ENCODE data around the gene CDRT4. TPM values are rescaled to one million over a fixed set of nuclear protein-coding genes. Genes with fewer than 3 reads are reported as not detected.

CDRT4 gene
- total RNA-seq, 2 experiments from 2014 or later: 1.5 to 2.7 TPM

GRCh38 chr17:15464231-15464985 is 3.0 kb downstream of the CDRT4 start:
- no peak overlapping the region for H3K4me3 Mint-ChIP-seq
- no peaks in the 10 kb centered on the region for H3K9me3 Mint-ChIP-seq
- ChIA-PET POLR2A (no interaction called here), CTCF (interaction anchor here (1.5 kb wide), 1 partner anchor 10 kb away, joined by 4 read pairs; no protein-coding TSS in a partner anchor)
- H3K27ac Mint-ChIP-seq: no peak overlapping the region
- no peak for DNase-seq
- H3K27me3 Mint-ChIP-seq: no peaks in the 10 kb centered on the region
- no peaks in the 10 kb centered on the region for H3K36me3 Mint-ChIP-seq (ENCODE audit: low read depth)
- no peaks in the 10 kb centered on the region for H3K4me1 Mint-ChIP-seq

- H3K9me3 Mint-ChIP-seq: no peaks in the 10 kb centered on the region
- ChIA-PET CTCF (interaction anchor here (1.5 kb wide), 1 partner anchor 8 kb away, joined by 4 read pairs; no protein-coding TSS in a partner anchor), POLR2A (no interaction called here)
- DNase-seq: no peak
- no peak overlapping the region for H3K27ac Mint-ChIP-seq
- H3K4me3 Mint-ChIP-seq: no peak overlapping the region
- no peaks in the 10 kb centered on the region for H3K4me1 Mint-ChIP-seq
- no peaks in the 10 kb centered on the region for H3K27me3 Mint-ChIP-seq
- H3K36me3 Mint-ChIP-seq (ENCODE audit: low read depth): no peaks in the 10 kb centered on the region
Observed at GRCh38 chr17:15462976-15463772, 4.2 kb downstream of the CDRT4 start.

- Mint-ChIP-seq H3K27me3 (no peaks in the 10 kb centered on the region), H3K9me3 (peaks cover 10% of the 10 kb centered on the region), H3K4me1 (no peaks in the 10 kb centered on the region), H3K36me3 (ENCODE audit: low read depth) (peaks cover 2% of the 10 kb centered on the region), H3K27ac (no peak overlapping the region), H3K4me3 (no peak overlapping the region)
- POLR2A ChIA-PET: no interaction called here
- DNase-seq: no peak
- CTCF ChIA-PET: no interaction called here
Observed at GRCh38 chr17:15457723-15458094, 9.7 kb downstream of the CDRT4 start.

- ChIA-PET POLR2A (no interaction called here), CTCF (no interaction called here)
- peaks cover 10% of the 10 kb centered on the region for H3K9me3 Mint-ChIP-seq
- H3K36me3 Mint-ChIP-seq (ENCODE audit: low read depth): peaks cover 2% of the 10 kb centered on the region
- no peaks in the 10 kb centered on the region for H3K27me3 Mint-ChIP-seq
- H3K27ac Mint-ChIP-seq: no peak overlapping the region
- H3K4me1 Mint-ChIP-seq: no peaks in the 10 kb centered on the region
- H3K4me3 Mint-ChIP-seq: no peak overlapping the region
- no peak for DNase-seq
Observed at GRCh38 chr17:15456972-15457722, 10.3 kb downstream of the CDRT4 start.

GRCh38 chr17:15456496-15456895 is 10.9 kb downstream of the CDRT4 start:
- ChIA-PET POLR2A (no interaction called here), CTCF (no interaction called here)
- H3K9me3 Mint-ChIP-seq: peaks cover 10% of the 10 kb centered on the region
- H3K4me1 Mint-ChIP-seq: no peaks in the 10 kb centered on the region
- H3K36me3 Mint-ChIP-seq (ENCODE audit: low read depth): peaks cover 2% of the 10 kb centered on the region
- no peaks in the 10 kb centered on the region for H3K27me3 Mint-ChIP-seq
- no peak overlapping the region for H3K27ac Mint-ChIP-seq
- H3K4me3 Mint-ChIP-seq: no peak overlapping the region
- no peak for DNase-seq

- H3K4me1 Mint-ChIP-seq: no peaks in the 10 kb centered on the region
- POLR2A ChIA-PET: no interaction called here
- no peak overlapping the region for H3K4me3 Mint-ChIP-seq
- no peak for DNase-seq
- no peaks in the 10 kb centered on the region for H3K27me3 Mint-ChIP-seq
- H3K27ac Mint-ChIP-seq: no peak overlapping the region
- H3K9me3 Mint-ChIP-seq: peaks cover 10% of the 10 kb centered on the region
- H3K36me3 Mint-ChIP-seq (ENCODE audit: low read depth): peaks cover 2% of the 10 kb centered on the region
- CTCF ChIA-PET: interaction anchor here (1.3 kb wide), 2 partner anchors 9 to 12 kb away, joined by 3 to 4 read pairs; no protein-coding TSS in a partner anchor
Observed at GRCh38 chr17:15454346-15454745, 13.1 kb downstream of the CDRT4 start.

- DNase-seq: no peak
- Mint-ChIP-seq H3K9me3 (peaks cover 10% of the 10 kb centered on the region), H3K27me3 (no peaks in the 10 kb centered on the region), H3K4me1 (no peaks in the 10 kb centered on the region), H3K4me3 (no peak overlapping the region), H3K36me3 (ENCODE audit: low read depth) (peaks cover 2% of the 10 kb centered on the region), H3K27ac (no peak overlapping the region)
- POLR2A ChIA-PET: no interaction called here
- CTCF ChIA-PET: no interaction called here
Observed at GRCh38 chr17:15453782-15454181, 13.6 kb downstream of the CDRT4 start.

GRCh38 chr17:15453246-15453645 is 14.2 kb downstream of the CDRT4 start:
- DNase-seq: no peak
- Mint-ChIP-seq H3K27me3 (no peaks in the 10 kb centered on the region), H3K9me3 (peaks cover 10% of the 10 kb centered on the region), H3K4me1 (no peaks in the 10 kb centered on the region), H3K27ac (no peak overlapping the region), H3K36me3 (ENCODE audit: low read depth) (peaks cover 2% of the 10 kb centered on the region), H3K4me3 (no peak overlapping the region)
- POLR2A ChIA-PET: no interaction called here
- CTCF ChIA-PET: no interaction called here

GRCh38 chr17:15452746-15453145 is 14.7 kb downstream of the CDRT4 start:
- peaks cover 10% of the 10 kb centered on the region for H3K9me3 Mint-ChIP-seq

GRCh38 chr17:15451680-15452079 is 15.7 kb downstream of the CDRT4 start:
- Mint-ChIP-seq H3K36me3 (ENCODE audit: low read depth) (no peaks in the 10 kb centered on the region), H3K4me3 (no peak overlapping the region), H3K4me1 (no peaks in the 10 kb centered on the region), H3K27me3 (no peaks in the 10 kb centered on the region), H3K27ac (no peak overlapping the region), H3K9me3 (peaks cover 8% of the 10 kb centered on the region)
- POLR2A ChIA-PET: no interaction called here
- DNase-seq: no peak
- CTCF ChIA-PET: no interaction called here

More at GRCh38 chr17:15452746-15453145, 14.7 kb downstream of the CDRT4 start:
- ChIA-PET CTCF (no interaction called here), POLR2A (no interaction called here)
- DNase-seq: no peak
- no peaks in the 10 kb centered on the region for H3K27me3 Mint-ChIP-seq
- H3K4me3 Mint-ChIP-seq: no peak overlapping the region
- no peak overlapping the region for H3K27ac Mint-ChIP-seq
- peaks cover 2% of the 10 kb centered on the region for H3K36me3 Mint-ChIP-seq (ENCODE audit: low read depth)
- no peaks in the 10 kb centered on the region for H3K4me1 Mint-ChIP-seq

- H3K4me3 Mint-ChIP-seq: no peak overlapping the region
- no peak overlapping the region for H3K27ac Mint-ChIP-seq
- H3K27me3 Mint-ChIP-seq: no peaks in the 10 kb centered on the region
- no peaks in the 10 kb centered on the region for H3K36me3 Mint-ChIP-seq (ENCODE audit: low read depth)
- ChIA-PET POLR2A (no interaction called here), CTCF (no interaction called here)
- no peaks in the 10 kb centered on the region for H3K9me3 Mint-ChIP-seq
- DNase-seq: no peak
- peaks cover 8% of the 10 kb centered on the region for H3K4me1 Mint-ChIP-seq
Observed at GRCh38 chr17:15448580-15448956, 18.9 kb downstream of the CDRT4 start.

GRCh38 chr17:15447928-15448579 is 19.4 kb downstream of the CDRT4 start:
- Mint-ChIP-seq H3K4me1 (peaks cover 8% of the 10 kb centered on the region), H3K36me3 (ENCODE audit: low read depth) (no peaks in the 10 kb centered on the region), H3K9me3 (no peaks in the 10 kb centered on the region), H3K4me3 (no peak overlapping the region), H3K27me3 (no peaks in the 10 kb centered on the region), H3K27ac (no peak overlapping the region)
- CTCF ChIA-PET: no interaction called here
- POLR2A ChIA-PET: no interaction called here
- DNase-seq: no peak

GRCh38 chr17:15446036-15446435 is 21.4 kb downstream of the CDRT4 start:
- CTCF ChIA-PET: no interaction called here
- H3K27ac Mint-ChIP-seq: no peak overlapping the region
- no peaks in the 10 kb centered on the region for H3K9me3 Mint-ChIP-seq
- no peaks in the 10 kb centered on the region for H3K27me3 Mint-ChIP-seq
- peaks cover 8% of the 10 kb centered on the region for H3K4me1 Mint-ChIP-seq
- no peaks in the 10 kb centered on the region for H3K36me3 Mint-ChIP-seq (ENCODE audit: low read depth)
- DNase-seq: no peak
- H3K4me3 Mint-ChIP-seq: no peak overlapping the region
- POLR2A ChIA-PET: no interaction called here

Measured in activated CD4-positive, alpha-beta T cell treated with anti-CD3 and anti-CD28 coated beads, Interleukin-2, amount 10 ng/mL, durations not matched to agents 7 days and 5 days (primary cell).